Gastrocnemius medialis (tissue), 4 donors: ENCODE measurements around the gene AFAP1. TPM values are rescaled to one million over a fixed set of nuclear protein-coding genes. Genes with fewer than 3 reads are reported as not detected.

Experiments
- ATAC-seq, 2 donors: fragments of 150-250 bp; one replicate each; pipeline ENCODE4 v1.9.1; 2016
- DNase-seq, 2 donors: peaks; one replicate each; pipeline ENCODE4 v3.0.0-alpha.2; 2019
- H3K27ac ChIP-seq, 4 donors: fragments of 200-600 bp; sonication (generic); 1 replicate in 1 of 4; 2 replicates in 3 of 4; pipeline ENCODE4 v1.5.1; 2016 to 2018; ENCODE audit warnings: mild to moderate bottlenecking in 2 of 4, moderate library complexity in 1 of 4
- H3K27me3 ChIP-seq, 3 donors: fragments of 200-600 bp; sonication (generic) in 2 of 3; 1 replicate in 1 of 3; 2 replicates in 2 of 3; pipeline versions ENCODE4 v1.5.1 to v1.6.0; 2016 to 2019; ENCODE audit warnings: mild to moderate bottlenecking in 1 of 3, moderate library complexity in 1 of 3
- H3K36me3 ChIP-seq, 2 donors: fragments of 200-600 bp; sonication (generic) in 1 of 2; one replicate each; pipeline ENCODE4 v1.5.1; 2017 to 2018
- H3K4me1 ChIP-seq, 2 donors: fragments of 200-600 bp; sonication (generic) in 1 of 2; one replicate each; pipeline ENCODE4 v1.5.1; 2016 to 2017; ENCODE audit warnings: mild to moderate bottlenecking in 2 of 2
- H3K4me3 ChIP-seq, 4 donors: fragments of 200-600 bp; sonication (generic) in 3 of 4; 1 replicate in 1 of 4; 2 replicates in 3 of 4; pipeline ENCODE4 v1.5.1; 2016 to 2019; ENCODE audit warnings: mild to moderate bottlenecking in 2 of 4
- H3K9me3 ChIP-seq, 3 donors: fragments of 200-600 bp; sonication (generic) in 2 of 3; 1 replicate in 1 of 3; 2 replicates in 2 of 3; pipeline ENCODE4 v1.5.1; 2016 to 2019
- POLR2A ChIP-seq, 2 donors: fragments of 450-650 bp; IDR thresholded peaks; one replicate each; pipeline ENCODE4 v1.6.1; 2017; ENCODE audit warnings: antibody characterized with exemption in 2 of 2, mild to moderate bottlenecking in 2 of 2, moderate library complexity in 2 of 2
- in situ Hi-C, 4 donors: fragments of 200-750 bp; cut with MboI; loops; one replicate each; pipeline versions ENCODE4 v1.15.0 to v1.8.0; 2017; ENCODE audit warnings: low sequenced_read_pairs in 4 of 4
- intact Hi-C: fragments of 100-400 bp; cut with DNase I; formaldehyde crosslinking; loops from one replicate; pipeline ENCODE4 v1.15.1; 2023; ENCODE audit warnings: low total_unique reads
- total RNA-seq, 4 donors: library from RNA; depleted of rRNA; stranded (reverse); fragments of >200 nt; gene quantifications; one replicate each; pipeline versions ENCODE4 v1.1.0 to v1.2.3, GENCODE V29; 2016
- TF ChIP-seq, protein P1 (sequence below), 5 experiments: fragments of 450-650 bp in 3 of 5; fragments of 200-600 bp in 2 of 5; sonication (generic) in 2 of 5; IDR thresholded peaks in 4 of 5; conservative IDR thresholded peaks in 1 of 5; 1 replicate in 4 of 5; 2 replicates in 1 of 5; pipeline ENCODE4 v1.5.1; 2016 to 2019; ENCODE audit warnings: antibody characterized with exemption in 5 of 5, mild to moderate bottlenecking in 3 of 5, moderate library complexity in 3 of 5

The AFAP1 gene
- total RNA-seq, 4 donors from 2014 or later = 1.5 to 8.6 (median 3.5) TPM

- peak overlapping the region in 3 of 4 donors; percentile 1 to 14 (median 10) for H3K27ac ChIP-seq
- ATAC-seq (no peak), DNase-seq (no peak)
- intact Hi-C loops (no loop called here), in situ Hi-C loops (loop anchor here in 1 of 4 donors (25.0 kb wide), 1 partner anchor 168 kb away; no protein-coding TSS in a partner anchor)
- TF ChIP-seq POLR2A (IDR thresholded peaks at IDR 0.05) = no peak
- TF ChIP-seq, protein P1, sequence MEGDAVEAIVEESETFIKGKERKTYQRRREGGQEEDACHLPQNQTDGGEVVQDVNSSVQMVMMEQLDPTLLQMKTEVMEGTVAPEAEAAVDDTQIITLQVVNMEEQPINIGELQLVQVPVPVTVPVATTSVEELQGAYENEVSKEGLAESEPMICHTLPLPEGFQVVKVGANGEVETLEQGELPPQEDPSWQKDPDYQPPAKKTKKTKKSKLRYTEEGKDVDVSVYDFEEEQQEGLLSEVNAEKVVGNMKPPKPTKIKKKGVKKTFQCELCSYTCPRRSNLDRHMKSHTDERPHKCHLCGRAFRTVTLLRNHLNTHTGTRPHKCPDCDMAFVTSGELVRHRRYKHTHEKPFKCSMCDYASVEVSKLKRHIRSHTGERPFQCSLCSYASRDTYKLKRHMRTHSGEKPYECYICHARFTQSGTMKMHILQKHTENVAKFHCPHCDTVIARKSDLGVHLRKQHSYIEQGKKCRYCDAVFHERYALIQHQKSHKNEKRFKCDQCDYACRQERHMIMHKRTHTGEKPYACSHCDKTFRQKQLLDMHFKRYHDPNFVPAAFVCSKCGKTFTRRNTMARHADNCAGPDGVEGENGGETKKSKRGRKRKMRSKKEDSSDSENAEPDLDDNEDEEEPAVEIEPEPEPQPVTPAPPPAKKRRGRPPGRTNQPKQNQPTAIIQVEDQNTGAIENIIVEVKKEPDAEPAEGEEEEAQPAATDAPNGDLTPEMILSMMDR (IDR thresholded peaks at IDR 0.05 in 4 of 5, conservative IDR thresholded peaks at IDR 0.05 in 1 of 5) = no peak
- no peaks in the 10 kb centered on the region for H3K4me1 ChIP-seq
- no peaks in the 10 kb centered on the region for H3K27me3 ChIP-seq
- H3K9me3 ChIP-seq = no peaks in the 10 kb centered on the region
- peaks cover 0 to 67% of the 10 kb centered on the region in 2 donors for H3K36me3 ChIP-seq
- no peak overlapping the region for H3K4me3 ChIP-seq
These were observed 40.4 kb upstream of the AFAP1 start for GRCh38 chr4:7980036-7980435.

DNA sequence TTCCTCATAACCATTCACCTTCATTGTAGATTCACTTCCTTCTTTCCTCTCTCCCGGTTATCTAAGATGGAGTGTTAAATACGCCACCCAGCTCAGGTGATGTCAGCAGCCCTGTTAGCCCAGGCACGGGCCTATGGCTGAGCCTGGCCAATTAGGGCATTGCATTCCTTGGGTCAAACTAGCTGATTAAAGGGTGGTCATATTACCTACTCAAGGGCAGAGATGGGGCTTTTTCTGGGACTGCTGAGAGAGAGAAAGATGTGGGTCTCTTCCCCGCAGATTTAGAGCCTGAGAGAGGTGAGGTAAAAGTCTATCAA, 39.9 kb upstream of the AFAP1 start:
- Histone ChIP-seq H3K36me3 (peaks cover 0 to 64% of the 10 kb centered on the region in 2 donors), H3K27me3 (no peaks in the 10 kb centered on the region), H3K27ac (peak overlapping the region; percentile 1 to 29 (median 12)), H3K4me3 (no peak overlapping the region), H3K9me3 (no peaks in the 10 kb centered on the region), H3K4me1 (no peaks in the 10 kb centered on the region)
- ATAC-seq (no peak), DNase-seq (no peak)
- no peak for TF ChIP-seq POLR2A (IDR thresholded peaks at IDR 0.05)
- TF ChIP-seq, protein P1 (IDR thresholded peaks at IDR 0.05 in 4 of 5, conservative IDR thresholded peaks at IDR 0.05 in 1 of 5) = no peak
- in situ Hi-C loops = loop anchor here in 1 of 4 donors (25.0 kb wide), 1 partner anchor 167 kb away; no protein-coding TSS in a partner anchor
- intact Hi-C loops = no loop called here

DNA sequence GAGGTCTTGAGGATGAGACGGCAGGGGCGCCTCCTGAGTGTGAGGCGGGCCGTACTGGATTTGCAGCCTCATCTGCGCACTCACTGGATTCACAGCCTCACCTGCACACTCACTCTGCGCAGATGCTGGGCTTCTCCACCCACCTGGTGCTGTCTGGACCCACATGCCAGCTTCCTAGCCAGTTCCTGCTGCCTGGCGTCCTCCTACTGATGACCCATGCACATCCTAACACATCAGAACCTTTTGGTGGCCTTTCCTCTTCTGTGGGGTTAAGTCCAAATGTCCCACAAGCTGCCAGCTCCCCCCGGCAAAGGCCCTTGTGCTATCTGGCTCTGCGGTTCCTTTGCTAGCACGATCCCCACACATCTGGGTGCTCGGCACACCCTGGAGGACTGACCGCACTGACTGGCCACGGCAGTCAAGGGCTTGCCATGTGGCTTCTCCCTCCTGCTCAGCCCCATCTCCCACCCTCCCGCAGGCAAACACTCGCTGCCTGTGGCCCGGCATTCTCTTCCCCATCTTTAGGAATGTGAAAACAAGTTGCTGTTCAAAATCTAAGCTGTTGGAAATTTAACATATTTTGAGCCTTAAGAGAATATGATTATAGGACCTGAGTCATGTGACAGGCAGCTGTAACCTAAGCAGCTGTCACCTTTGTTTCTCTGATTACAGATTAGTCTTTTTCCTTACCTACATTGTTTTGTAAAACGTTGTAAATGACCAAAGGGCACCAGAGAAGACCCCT, 39.4 kb upstream of the AFAP1 start:
- TF ChIP-seq POLR2A (IDR thresholded peaks at IDR 0.05) = no peak
- TF ChIP-seq, protein P1 (IDR thresholded peaks at IDR 0.05 in 4 of 5, conservative IDR thresholded peaks at IDR 0.05 in 1 of 5) = no peak
- ATAC-seq = no peak
- no peaks in the 10 kb centered on the region for H3K9me3 ChIP-seq
- H3K36me3 ChIP-seq = peaks cover 0 to 59% of the 10 kb centered on the region in 2 donors
- no peak for DNase-seq
- no peaks in the 10 kb centered on the region for H3K4me1 ChIP-seq
- intact Hi-C loops (no loop called here), in situ Hi-C loops (loop anchor here in 1 of 4 donors (25.0 kb wide), 1 partner anchor 167 kb away; no protein-coding TSS in a partner anchor)
- H3K27ac ChIP-seq = peak overlapping the region; percentile 1 to 29 (median 18)
- no peak overlapping the region for H3K4me3 ChIP-seq
- no peaks in the 10 kb centered on the region for H3K27me3 ChIP-seq

DNA sequence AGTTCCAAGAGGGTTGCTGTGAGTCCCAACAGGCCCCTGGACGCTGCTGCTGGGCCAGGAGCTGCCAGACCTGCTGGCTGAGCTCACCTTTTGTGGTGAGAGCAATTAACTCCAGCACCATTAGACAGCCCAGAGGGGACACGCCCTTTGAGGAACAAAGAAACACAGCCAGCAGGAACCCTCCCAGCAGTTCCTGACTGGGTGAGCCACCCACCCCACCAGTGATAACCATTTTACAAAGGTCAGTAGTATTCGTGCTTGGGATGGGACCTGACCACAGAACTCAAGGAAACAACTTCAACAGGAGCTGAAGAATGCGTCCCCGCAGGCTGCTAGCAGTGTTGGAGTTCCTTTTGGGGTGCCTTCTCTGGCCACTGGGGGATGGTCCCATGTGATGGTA, 38.8 kb upstream of the AFAP1 start:
- in situ Hi-C loops (loop anchor here in 1 of 4 donors (25.0 kb wide), 1 partner anchor 166 kb away; no protein-coding TSS in a partner anchor), intact Hi-C loops (no loop called here)
- no peaks in the 10 kb centered on the region for H3K27me3 ChIP-seq
- no peaks in the 10 kb centered on the region for H3K4me1 ChIP-seq
- DNase-seq = no peak
- no peak for TF ChIP-seq POLR2A (IDR thresholded peaks at IDR 0.05)
- TF ChIP-seq, protein P1 (IDR thresholded peaks at IDR 0.05 in 4 of 5, conservative IDR thresholded peaks at IDR 0.05 in 1 of 5) = no peak
- no peak overlapping the region for H3K4me3 ChIP-seq
- H3K36me3 ChIP-seq = peaks cover 0 to 54% of the 10 kb centered on the region in 2 donors
- H3K27ac ChIP-seq = peak overlapping the region in 3 of 4 donors; percentile 1 to 29 (median 26)
- ATAC-seq = no peak
- no peaks in the 10 kb centered on the region for H3K9me3 ChIP-seq
